IPS-18c (cell line): Measurements from ENCODE around the gene COL24A1.
"Not testable (repeated sequence)": the region's sequence is repeated elsewhere in the genome, so short reads cannot be mapped to it uniquely, and the experiment has no call there.

ENCODE experiments used
- H3K4me3 ChIP-seq: 2 replicates; pipeline ENCODE4 v1.7.0; 2013; ENCODE audit warnings: low read depth, mild to moderate bottlenecking, low read length, moderate library complexity; ENCODE audit not compliant: insufficient read depth
- H3K9me3 ChIP-seq: one replicate; pipeline ENCODE4 v1.6.1; 2013; ENCODE audit warnings: mild to moderate bottlenecking, low read length, moderate library complexity; ENCODE audit not compliant: control insufficient read depth, insufficient read depth

COL24A1 gene

DNA sequence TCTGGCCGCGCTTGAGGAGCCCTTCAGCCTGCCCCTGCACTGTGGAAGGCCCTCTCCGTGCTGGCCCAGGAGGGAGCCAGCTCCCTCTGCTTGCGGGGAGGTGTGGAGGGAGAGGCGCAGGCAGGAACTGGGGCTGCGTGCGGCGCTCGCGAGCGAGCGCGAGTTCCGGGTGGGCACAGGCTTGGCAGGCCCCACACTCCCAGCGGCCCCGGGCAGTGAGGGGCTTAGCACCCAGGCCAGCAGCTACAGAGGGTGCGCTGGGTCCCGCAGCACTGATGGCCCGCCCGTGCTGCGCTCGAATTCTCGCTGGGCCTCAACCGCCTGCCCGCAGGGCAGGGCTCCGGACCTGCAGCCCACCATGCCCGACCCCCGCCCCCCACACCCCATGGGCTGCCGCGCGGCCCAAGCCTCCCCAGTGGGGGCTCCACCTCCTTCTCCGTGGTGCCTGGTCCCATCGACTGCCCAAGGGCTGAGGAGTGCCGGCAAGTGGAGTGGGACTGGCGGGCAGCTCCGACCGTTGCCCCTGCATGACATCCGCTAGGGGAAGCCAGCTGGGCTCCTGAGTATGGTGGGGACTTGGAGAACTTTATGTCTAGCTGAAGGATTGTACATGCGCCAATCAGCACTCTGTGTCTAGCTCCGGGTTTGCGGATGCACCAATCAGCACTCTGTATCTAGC, 46.0 kb downstream of the COL24A1 start:
- H3K4me3 ChIP-seq = no peak overlapping the region
- H3K9me3 ChIP-seq = no peaks in the 10 kb centered on the region

GRCh38 chr1:86105533-86105866, 51.1 kb downstream of the COL24A1 start:
- no peak overlapping the region for H3K4me3 ChIP-seq

DNA sequence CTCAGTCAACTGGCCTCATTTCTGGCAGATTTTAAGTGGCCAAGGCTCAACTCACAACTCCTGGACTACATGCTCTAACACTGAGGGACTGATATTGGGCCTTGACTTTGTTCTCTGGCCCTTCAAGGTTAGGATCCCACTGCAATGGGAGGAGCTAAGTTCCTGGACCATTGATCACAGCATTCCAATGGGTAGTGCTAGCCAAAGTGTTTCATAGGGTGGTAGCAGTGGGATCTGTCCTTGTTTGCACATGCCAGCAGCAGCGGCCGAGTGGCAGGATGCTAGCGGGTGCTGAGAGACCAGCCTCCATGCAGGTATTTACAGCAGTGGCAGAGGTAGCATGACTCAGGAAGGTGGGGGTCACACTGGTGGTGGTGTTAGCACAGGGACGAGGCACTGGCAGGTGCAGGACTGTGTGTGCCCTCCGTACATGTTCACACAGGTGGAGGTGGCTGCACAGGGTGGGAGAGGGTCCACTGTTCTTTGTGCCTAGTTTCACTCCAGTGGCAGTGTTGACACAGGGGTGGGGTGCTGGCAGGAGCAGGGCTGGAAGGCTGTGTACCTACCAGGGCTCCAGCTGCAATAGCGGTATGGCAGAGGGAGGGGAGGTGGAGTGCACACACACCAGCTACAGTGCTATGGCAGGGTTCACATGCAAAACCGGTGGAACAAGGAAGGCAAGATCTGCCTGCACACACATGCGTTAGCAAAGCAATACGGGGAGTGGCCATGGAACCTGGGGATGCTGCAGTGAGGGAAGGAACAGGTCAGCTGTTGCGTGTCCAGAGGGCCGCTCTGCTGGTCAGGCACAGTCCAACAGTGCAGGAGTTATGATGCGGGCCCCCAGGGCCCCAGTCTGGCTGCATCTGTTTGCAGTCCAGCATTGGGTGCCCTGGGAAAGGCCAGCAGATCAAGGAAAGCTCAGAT, 51.7 kb downstream of the COL24A1 start:
- Histone ChIP-seq H3K9me3 (no peaks in the 10 kb centered on the region), H3K4me3 (no peak overlapping the region)

More at GRCh38 chr1:86105533-86105866, 51.1 kb downstream of the COL24A1 start:
- no peaks in the 10 kb centered on the region for H3K9me3 ChIP-seq

DNA sequence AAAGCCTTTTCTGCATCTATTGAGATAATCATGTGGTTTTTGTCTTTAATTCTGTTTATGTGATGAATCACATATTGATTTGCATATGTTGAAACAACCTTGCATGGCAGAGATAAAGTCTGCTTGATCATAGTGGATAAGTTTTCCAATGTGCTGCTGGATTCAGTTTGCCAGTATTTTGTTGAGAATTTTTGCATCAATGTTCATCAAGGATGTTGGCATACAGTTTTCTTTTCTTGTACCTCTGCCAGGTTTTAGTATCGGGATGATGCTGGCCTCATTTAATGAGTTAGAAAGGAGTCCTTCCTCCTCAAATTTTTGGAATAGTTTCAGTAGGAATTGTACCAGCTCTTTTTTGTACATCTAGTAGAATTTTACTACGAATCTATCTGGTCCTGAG, 55.0 kb downstream of the COL24A1 start:
- Histone ChIP-seq H3K4me3 (no peak overlapping the region), H3K9me3 (no peaks in the 10 kb centered on the region)

GRCh38 chr1:86100401-86100800, 56.2 kb downstream of the COL24A1 start:
- Histone ChIP-seq H3K9me3 (no peaks in the 10 kb centered on the region), H3K4me3 (no peak overlapping the region)

DNA sequence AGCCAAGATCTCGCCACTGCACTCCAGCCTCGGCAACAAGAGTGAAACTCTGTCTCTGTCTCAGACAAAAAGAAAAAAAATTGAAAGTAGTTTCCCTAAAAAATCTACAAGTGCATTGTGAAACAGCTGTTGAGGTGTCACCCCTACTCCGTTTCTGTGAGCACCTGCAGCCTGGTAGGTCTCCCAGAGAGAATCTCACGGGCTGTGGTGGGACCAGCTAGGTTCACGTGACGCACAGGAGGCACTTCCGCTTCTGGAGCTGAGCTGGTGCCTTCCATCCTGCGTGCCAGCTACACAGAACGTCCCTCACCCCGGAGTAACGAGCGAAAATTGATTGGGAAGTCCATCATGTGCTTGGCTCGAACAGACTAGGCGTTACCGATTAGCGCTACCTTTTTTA, 66.8 kb downstream of the COL24A1 start:
- Histone ChIP-seq H3K4me3 (no peak overlapping the region), H3K9me3 (no peaks in the 10 kb centered on the region)

- Histone ChIP-seq H3K4me3 (no peak overlapping the region), H3K9me3 (no peaks in the 10 kb centered on the region)
Observed at GRCh38 chr1:86085741-86086409, 70.7 kb downstream of the COL24A1 start.

DNA sequence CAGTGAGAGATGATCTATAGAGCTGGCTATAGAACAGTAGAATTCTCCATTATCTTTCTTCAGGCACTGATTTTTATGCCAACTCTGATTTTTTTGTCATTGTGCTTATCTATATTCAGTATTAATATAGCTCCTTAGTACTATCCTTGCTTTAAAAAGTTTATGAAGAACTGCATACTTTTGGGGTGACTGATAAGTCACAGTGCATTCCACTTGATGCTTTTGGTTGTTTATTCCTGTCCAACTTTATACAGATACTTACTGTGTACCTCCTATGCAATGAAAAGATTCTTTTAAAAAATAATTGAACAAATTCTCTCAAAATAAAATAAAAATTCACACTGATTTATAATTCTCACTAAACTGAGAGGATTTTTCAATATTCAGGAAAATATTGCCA, 71.6 kb downstream of the COL24A1 start:
- H3K4me3 ChIP-seq = no peak overlapping the region
- H3K9me3 ChIP-seq = no peaks in the 10 kb centered on the region

DNA sequence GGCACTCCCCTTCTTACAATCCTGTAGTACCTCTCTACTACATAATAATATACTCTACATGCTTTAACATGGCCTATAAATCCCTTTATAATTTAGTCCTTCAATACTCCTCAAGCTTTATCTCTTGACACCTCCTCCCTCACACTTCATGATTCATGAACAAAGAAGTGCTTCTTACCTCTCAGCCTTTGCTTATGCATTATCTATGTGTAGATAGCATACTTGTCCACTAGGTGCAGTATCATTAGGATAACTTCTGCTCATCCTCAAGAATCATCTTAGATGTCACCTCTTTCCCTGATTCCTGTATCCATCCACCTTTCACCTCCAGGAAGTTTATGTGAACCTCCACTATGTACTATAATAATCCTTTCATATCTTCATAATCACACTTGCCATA, 74.4 kb downstream of the COL24A1 start:
- Histone ChIP-seq H3K9me3 (no peaks in the 10 kb centered on the region), H3K4me3 (no peak overlapping the region)

DNA sequence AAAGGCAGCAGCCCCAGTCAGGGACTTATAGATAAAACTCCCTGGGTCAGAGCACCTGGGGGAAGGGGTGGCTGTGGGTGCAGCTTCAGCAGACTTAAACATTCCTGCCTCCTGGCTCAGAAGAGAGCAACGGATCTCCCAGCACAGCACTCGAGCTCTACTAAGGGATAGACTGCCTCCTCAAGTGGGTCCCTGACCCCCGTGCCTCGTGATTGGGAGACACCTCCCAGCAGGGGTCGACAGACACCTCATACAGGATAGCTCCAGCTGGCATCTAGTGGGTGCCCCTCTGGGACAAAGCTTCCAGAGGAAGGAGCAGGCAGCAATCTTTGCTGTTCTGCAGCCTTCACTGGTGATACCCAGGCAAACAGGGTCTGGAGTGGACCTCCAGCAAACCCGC, 84.1 kb downstream of the COL24A1 start:
- H3K4me3 ChIP-seq, H3K9me3 ChIP-seq: not testable (repeated sequence)

DNA sequence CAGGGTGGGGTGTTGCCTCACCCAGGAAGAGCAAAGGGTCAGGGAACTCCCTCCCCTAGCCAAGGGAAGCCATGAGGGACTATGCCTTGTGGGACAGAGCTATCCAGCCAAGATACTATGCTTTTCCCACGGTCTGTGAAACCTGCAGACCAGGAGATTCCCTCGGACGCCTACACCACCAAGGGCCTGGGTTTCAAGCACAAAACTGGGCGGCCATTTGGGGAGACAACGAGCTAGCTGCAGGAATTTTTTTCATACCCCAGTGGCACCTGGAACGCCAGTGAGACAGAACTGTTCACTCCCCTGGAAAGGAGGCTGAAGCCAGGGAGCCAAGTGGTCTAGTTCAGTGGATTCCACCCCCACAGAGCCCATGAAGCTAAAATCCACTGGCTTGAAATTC, 84.7 kb downstream of the COL24A1 start:
- H3K9me3 ChIP-seq, H3K4me3 ChIP-seq: not testable (repeated sequence)

DNA sequence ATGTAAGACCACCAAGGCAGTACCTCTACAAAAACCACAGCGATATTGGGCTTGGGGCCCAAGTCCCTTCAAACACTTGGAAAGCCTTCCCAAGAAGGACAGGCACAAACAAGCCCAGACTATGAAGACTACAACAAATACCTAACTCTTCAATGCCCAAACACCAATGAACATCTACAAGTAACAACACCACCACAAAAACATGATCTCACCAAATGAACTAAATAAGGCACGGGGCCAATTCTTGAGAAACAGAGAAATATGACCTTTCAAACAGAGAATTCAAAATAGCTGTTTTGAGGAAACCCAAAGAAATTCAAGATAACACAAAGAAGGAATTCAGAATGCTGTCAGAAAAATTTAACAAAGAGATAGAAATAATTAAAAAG, 86.8 kb downstream of the COL24A1 start:
- Histone ChIP-seq H3K4me3 (no peak overlapping the region), H3K9me3 (no peaks in the 10 kb centered on the region)

GRCh38 chr1:86068841-86069756, 87.5 kb downstream of the COL24A1 start:
- no peak overlapping the region for H3K4me3 ChIP-seq
- H3K9me3 ChIP-seq = no peaks in the 10 kb centered on the region

- no peak overlapping the region for H3K4me3 ChIP-seq
- no peaks in the 10 kb centered on the region for H3K9me3 ChIP-seq
Observed at GRCh38 chr1:86068271-86068721, 88.3 kb downstream of the COL24A1 start.

DNA sequence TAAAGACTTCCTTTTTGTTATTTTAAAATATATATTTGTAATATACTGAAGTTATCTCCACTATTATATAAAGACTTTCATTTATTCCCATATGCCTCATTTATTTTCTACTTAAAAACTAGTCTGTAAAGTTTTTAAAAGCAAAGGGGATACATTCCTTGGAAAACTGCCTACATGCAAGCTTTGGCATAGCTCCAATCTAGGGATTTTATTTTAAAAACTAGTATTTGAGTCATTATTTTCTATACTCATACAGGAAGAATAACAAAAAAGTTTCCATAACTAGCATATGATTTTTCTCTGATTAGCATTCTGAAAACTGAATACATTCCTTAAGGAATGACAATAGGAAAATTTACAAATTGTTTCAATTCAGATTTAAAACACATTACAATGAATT, 88.9 kb downstream of the COL24A1 start:
- Histone ChIP-seq H3K9me3 (no peaks in the 10 kb centered on the region), H3K4me3 (no peak overlapping the region)

DNA sequence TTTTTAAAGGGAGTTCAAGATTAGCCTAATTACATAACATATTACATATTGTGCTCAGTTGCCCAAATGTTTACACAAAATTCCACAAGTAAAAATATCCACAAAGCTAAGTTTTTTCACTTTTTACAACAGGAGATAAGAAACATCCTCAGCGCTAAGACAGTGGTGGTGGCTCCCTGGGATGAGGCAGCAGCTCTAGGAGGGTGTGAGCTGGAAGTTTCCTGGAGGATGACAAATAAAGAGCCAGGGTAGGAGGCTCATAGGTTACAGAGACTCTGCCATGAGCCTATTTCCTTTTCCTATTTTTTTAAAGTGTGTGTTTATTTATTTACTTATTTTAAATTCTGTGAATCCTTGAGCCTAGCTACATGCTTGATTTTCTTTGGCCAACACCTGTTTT, 91.7 kb downstream of the COL24A1 start:
- H3K9me3 ChIP-seq = no peaks in the 10 kb centered on the region
- H3K4me3 ChIP-seq = no peak overlapping the region

GRCh38 chr1:86063721-86064120, 92.9 kb downstream of the COL24A1 start:
- Histone ChIP-seq H3K9me3 (no peaks in the 10 kb centered on the region), H3K4me3 (no peak overlapping the region)
